Measurements from ENCODE around the gene COPS7B. TPM values are rescaled to one million over a fixed set of nuclear protein-coding genes. Genes with fewer than 3 reads are reported as not detected.

Gene COPS7B
- total RNA-seq, 4 donors from 2014 or later, result 19.1 to 31.8 (median 24.4) TPM

- Histone ChIP-seq H3K27me3 (no peaks in the 10 kb centered on the region), H3K4me1 (no peaks in the 10 kb centered on the region), H3K4me3 (no peak overlapping the region), H3K36me3 (no peaks in the 10 kb centered on the region), H3K27ac (no peak overlapping the region), H3K9me3 (no peaks in the 10 kb centered on the region)
- intact Hi-C loops (cut with DNase I; ENCODE audit: low total_unique reads), result no loop called here
- TF ChIP-seq, protein P1, sequence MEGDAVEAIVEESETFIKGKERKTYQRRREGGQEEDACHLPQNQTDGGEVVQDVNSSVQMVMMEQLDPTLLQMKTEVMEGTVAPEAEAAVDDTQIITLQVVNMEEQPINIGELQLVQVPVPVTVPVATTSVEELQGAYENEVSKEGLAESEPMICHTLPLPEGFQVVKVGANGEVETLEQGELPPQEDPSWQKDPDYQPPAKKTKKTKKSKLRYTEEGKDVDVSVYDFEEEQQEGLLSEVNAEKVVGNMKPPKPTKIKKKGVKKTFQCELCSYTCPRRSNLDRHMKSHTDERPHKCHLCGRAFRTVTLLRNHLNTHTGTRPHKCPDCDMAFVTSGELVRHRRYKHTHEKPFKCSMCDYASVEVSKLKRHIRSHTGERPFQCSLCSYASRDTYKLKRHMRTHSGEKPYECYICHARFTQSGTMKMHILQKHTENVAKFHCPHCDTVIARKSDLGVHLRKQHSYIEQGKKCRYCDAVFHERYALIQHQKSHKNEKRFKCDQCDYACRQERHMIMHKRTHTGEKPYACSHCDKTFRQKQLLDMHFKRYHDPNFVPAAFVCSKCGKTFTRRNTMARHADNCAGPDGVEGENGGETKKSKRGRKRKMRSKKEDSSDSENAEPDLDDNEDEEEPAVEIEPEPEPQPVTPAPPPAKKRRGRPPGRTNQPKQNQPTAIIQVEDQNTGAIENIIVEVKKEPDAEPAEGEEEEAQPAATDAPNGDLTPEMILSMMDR (IDR thresholded peaks at IDR 0.05), result no peak
- no peak for TF ChIP-seq POLR2A (IDR thresholded peaks at IDR 0.05)
- DNase-seq, result no peak
Measured at GRCh38 chr2:231810905-231811304, 24.7 kb downstream of the COPS7B start.

- no peak for DNase-seq
- Histone ChIP-seq H3K4me3 (no peak overlapping the region), H3K36me3 (no peaks in the 10 kb centered on the region), H3K27me3 (no peaks in the 10 kb centered on the region), H3K9me3 (no peaks in the 10 kb centered on the region), H3K4me1 (no peaks in the 10 kb centered on the region), H3K27ac (no peak overlapping the region)
- intact Hi-C loops (cut with DNase I; ENCODE audit: low total_unique reads), result no loop called here
- TF ChIP-seq, protein P1 (IDR thresholded peaks at IDR 0.05), result no peak
- no peak for TF ChIP-seq POLR2A (IDR thresholded peaks at IDR 0.05)
Measured at GRCh38 chr2:231816327-231817026, 30.2 kb downstream of the COPS7B start.

DNA sequence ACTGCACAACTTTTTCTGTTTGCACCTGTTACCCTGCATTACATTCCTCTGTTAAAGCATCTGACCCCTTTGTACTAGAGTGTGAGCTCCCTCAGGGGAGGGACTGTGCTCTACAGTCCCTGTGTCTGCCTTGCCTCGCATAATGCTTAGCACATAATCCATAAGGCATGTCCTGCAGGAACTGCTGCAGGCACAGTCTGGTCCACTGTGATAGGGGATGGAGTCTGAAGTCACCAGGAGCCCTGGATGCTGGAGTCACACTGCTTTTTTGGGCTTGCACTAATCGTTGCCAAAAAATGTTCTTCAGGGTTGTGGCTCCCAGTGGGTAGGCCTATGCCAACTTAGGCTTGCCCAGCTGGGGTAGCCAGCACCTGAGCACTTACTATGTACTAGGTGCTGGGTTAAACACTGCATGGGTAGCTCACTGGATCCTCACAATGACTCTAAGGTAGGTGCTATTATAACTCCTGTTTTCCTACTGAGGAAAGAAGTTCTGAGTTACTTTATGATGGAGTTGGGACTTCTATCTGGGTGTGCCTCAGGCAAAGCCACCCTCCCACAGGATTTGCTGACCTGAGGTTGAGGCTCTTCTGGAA lies 33.3 kb downstream of the COPS7B start:
- intact Hi-C loops (cut with DNase I; ENCODE audit: low total_unique reads), result no loop called here
- no peak overlapping the region for H3K27ac ChIP-seq
- H3K36me3 ChIP-seq, result no peaks in the 10 kb centered on the region
- no peak overlapping the region for H3K4me3 ChIP-seq
- no peaks in the 10 kb centered on the region for H3K4me1 ChIP-seq
- H3K9me3 ChIP-seq, result no peaks in the 10 kb centered on the region
- DNase-seq, result no peak
- no peaks in the 10 kb centered on the region for H3K27me3 ChIP-seq
- TF ChIP-seq, protein P1 (IDR thresholded peaks at IDR 0.05), result no peak
- no peak for TF ChIP-seq POLR2A (IDR thresholded peaks at IDR 0.05)

DNA sequence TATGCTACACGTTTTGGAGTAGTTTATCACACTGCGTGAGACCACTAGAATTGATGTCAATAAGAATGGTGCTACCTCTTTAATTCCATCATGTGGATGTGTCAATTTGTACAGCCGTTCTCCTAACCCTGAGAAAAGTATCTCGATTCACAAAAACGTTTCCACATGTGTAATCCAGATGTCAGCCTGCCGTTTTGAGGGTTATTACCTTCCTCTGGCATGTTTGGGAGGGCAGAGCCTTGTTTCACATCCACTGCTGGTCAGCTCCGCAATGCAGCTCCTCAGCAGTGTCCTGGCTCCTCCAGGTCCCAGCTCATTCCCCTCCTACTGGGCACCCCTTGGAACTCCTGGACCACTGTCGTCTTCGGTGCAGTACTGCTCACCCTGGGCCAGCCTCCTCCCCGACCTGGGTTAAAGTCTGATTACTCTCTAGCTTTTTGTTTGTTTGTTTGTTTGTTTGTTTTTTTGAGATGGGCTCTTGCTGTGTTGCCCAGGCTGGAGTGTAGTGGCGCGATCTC lies 34.6 kb downstream of the COPS7B start:
- H3K27me3 ChIP-seq, result no peaks in the 10 kb centered on the region
- DNase-seq, result no peak
- H3K9me3 ChIP-seq, result no peaks in the 10 kb centered on the region
- no peaks in the 10 kb centered on the region for H3K36me3 ChIP-seq
- no peak overlapping the region for H3K27ac ChIP-seq
- intact Hi-C loops (cut with DNase I; ENCODE audit: low total_unique reads), result no loop called here
- H3K4me3 ChIP-seq, result no peak overlapping the region
- no peaks in the 10 kb centered on the region for H3K4me1 ChIP-seq
- TF ChIP-seq, protein P1 (IDR thresholded peaks at IDR 0.05), result no peak
- no peak for TF ChIP-seq POLR2A (IDR thresholded peaks at IDR 0.05)

DNA sequence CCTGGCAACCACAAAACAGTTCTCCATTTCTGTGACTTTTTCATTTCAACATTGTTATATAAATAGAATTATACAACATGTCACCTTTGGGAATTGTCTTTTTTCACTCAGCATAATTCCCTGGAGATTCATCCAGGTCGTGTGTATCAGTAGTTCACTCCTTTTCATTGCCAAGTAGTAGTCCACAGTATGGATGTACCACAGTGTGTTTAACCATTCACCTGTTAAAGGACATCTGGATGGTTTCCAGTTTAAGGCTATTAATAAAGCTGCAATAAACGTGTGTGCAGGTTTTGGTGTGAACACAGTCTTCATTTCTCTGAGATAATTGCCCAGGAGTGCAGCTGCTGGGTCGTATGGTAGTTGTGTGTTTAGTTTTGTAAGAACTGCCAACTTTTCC lies 35.7 kb downstream of the COPS7B start:
- TF ChIP-seq, protein P1 (IDR thresholded peaks at IDR 0.05), result no peak
- no peak for TF ChIP-seq POLR2A (IDR thresholded peaks at IDR 0.05)
- Histone ChIP-seq H3K27me3 (no peaks in the 10 kb centered on the region), H3K9me3 (no peaks in the 10 kb centered on the region), H3K27ac (no peak overlapping the region), H3K4me1 (no peaks in the 10 kb centered on the region), H3K4me3 (no peak overlapping the region), H3K36me3 (no peaks in the 10 kb centered on the region)
- no peak for DNase-seq
- intact Hi-C loops (cut with DNase I; ENCODE audit: low total_unique reads), result no loop called here
